ENCODE data around the gene SYNJ1.

The SYNJ1 gene

GRCh38 chr21:32717851-32718316 lies 9.9 kb downstream of the SYNJ1 start:
- Histone ChIP-seq H3K23ac (ENCODE audit: low read length) (no peak overlapping the region), H2BK5ac (ENCODE audit: low read length) (no peak overlapping the region), H3K36me3 (ENCODE audit: control insufficient read depth, insufficient read depth, low read length) (no peaks in the 10 kb centered on the region), H3K4me2 (ENCODE audit: low read length) (no peak overlapping the region), H3K4ac (ENCODE audit: low read depth, low read length) (no peak overlapping the region), H3K79me2 (ENCODE audit: control insufficient read depth, insufficient read depth, low read length) (no peaks in the 10 kb centered on the region), H3K18ac (ENCODE audit: low read length) (no peak overlapping the region), H2AK5ac (ENCODE audit: low read length) (no peak overlapping the region), H2BK15ac (replicated peaks; ENCODE audit: low read depth) (no peak overlapping the region), H3K27ac (ENCODE audit: low read depth, low read length) (no peak overlapping the region), H4K5ac (ENCODE audit: low read length) (no peak overlapping the region), H3K79me1 (ENCODE audit: low read length) (no peaks in the 10 kb centered on the region), H3K9ac (ENCODE audit: low read length) (no peak overlapping the region), H3K4me1 (ENCODE audit: control insufficient read depth, low read depth, low read length) (no peaks in the 10 kb centered on the region), H4K8ac (ENCODE audit: low read depth, low read length) (no peak overlapping the region), H3K27me3 (ENCODE audit: insufficient read depth, low read length, poor library complexity) (no peaks in the 10 kb centered on the region), H3K4me3 (ENCODE audit: low read length) (no peak overlapping the region), H3K56ac (ENCODE audit: low read length) (no peak overlapping the region), H2BK120ac (ENCODE audit: low read depth, low read length) (no peak overlapping the region)
- no CpG with 5 or more reads among the region's 2 CpGs for WGBS (ENCODE audit: extremely low coverage, insufficient coverage, low lambda C conversion rate)
- no peak for DNase-seq

- Histone ChIP-seq H4K8ac (ENCODE audit: low read depth, low read length) (no peak overlapping the region), H3K27ac (ENCODE audit: low read depth, low read length) (no peak overlapping the region), H3K4me2 (ENCODE audit: low read length) (no peak overlapping the region), H3K9ac (ENCODE audit: low read length) (no peak overlapping the region), H3K79me2 (ENCODE audit: control insufficient read depth, insufficient read depth, low read length) (no peaks in the 10 kb centered on the region), H2AK5ac (ENCODE audit: low read length) (no peak overlapping the region), H3K79me1 (ENCODE audit: low read length) (no peaks in the 10 kb centered on the region), H3K4me3 (ENCODE audit: low read length) (no peak overlapping the region), H4K5ac (ENCODE audit: low read length) (no peak overlapping the region), H2BK5ac (ENCODE audit: low read length) (no peak overlapping the region), H3K27me3 (ENCODE audit: insufficient read depth, low read length, poor library complexity) (no peaks in the 10 kb centered on the region), H2BK120ac (ENCODE audit: low read depth, low read length) (no peak overlapping the region), H3K18ac (ENCODE audit: low read length) (no peak overlapping the region), H3K56ac (ENCODE audit: low read length) (no peak overlapping the region), H2BK15ac (replicated peaks; ENCODE audit: low read depth) (no peak overlapping the region), H3K4ac (ENCODE audit: low read depth, low read length) (no peak overlapping the region), H3K4me1 (ENCODE audit: control insufficient read depth, low read depth, low read length) (no peaks in the 10 kb centered on the region), H3K23ac (ENCODE audit: low read length) (no peak overlapping the region), H3K36me3 (ENCODE audit: control insufficient read depth, insufficient read depth, low read length) (no peaks in the 10 kb centered on the region)
- DNase-seq = no peak
- WGBS (ENCODE audit: extremely low coverage, insufficient coverage, low lambda C conversion rate) = no CpG with 5 or more reads among the region's 2 CpGs
These were observed 11.3 kb downstream of the SYNJ1 start for GRCh38 chr21:32716486-32716885.

- Histone ChIP-seq H2BK120ac (ENCODE audit: low read depth, low read length) (no peak overlapping the region), H4K5ac (ENCODE audit: low read length) (no peak overlapping the region), H3K27me3 (ENCODE audit: insufficient read depth, low read length, poor library complexity) (no peaks in the 10 kb centered on the region), H3K4me1 (ENCODE audit: control insufficient read depth, low read depth, low read length) (no peaks in the 10 kb centered on the region), H2AK5ac (ENCODE audit: low read length) (no peak overlapping the region), H3K23ac (ENCODE audit: low read length) (no peak overlapping the region), H3K18ac (ENCODE audit: low read length) (no peak overlapping the region), H3K9ac (ENCODE audit: low read length) (no peak overlapping the region), H3K4ac (ENCODE audit: low read depth, low read length) (no peak overlapping the region), H3K79me2 (ENCODE audit: control insufficient read depth, insufficient read depth, low read length) (no peaks in the 10 kb centered on the region), H3K4me2 (ENCODE audit: low read length) (no peak overlapping the region), H4K8ac (ENCODE audit: low read depth, low read length) (no peak overlapping the region), H2BK15ac (replicated peaks; ENCODE audit: low read depth) (no peak overlapping the region), H3K79me1 (ENCODE audit: low read length) (no peaks in the 10 kb centered on the region), H3K36me3 (ENCODE audit: control insufficient read depth, insufficient read depth, low read length) (no peaks in the 10 kb centered on the region), H3K56ac (ENCODE audit: low read length) (no peak overlapping the region), H2BK5ac (ENCODE audit: low read length) (no peak overlapping the region), H3K4me3 (ENCODE audit: low read length) (no peak overlapping the region), H3K27ac (ENCODE audit: low read depth, low read length) (no peak overlapping the region)
- DNase-seq = no peak
These were observed 14.1 kb downstream of the SYNJ1 start for GRCh38 chr21:32713726-32714125.

GRCh38 chr21:32712641-32713040 lies 15.2 kb downstream of the SYNJ1 start:
- H2BK120ac ChIP-seq (ENCODE audit: low read depth, low read length) = no peak overlapping the region
- no peak overlapping the region for H2BK5ac ChIP-seq (ENCODE audit: low read length)
- no peak overlapping the region for H2AK5ac ChIP-seq (ENCODE audit: low read length)
- no peaks in the 10 kb centered on the region for H3K79me2 ChIP-seq (ENCODE audit: control insufficient read depth, insufficient read depth, low read length)
- H3K9ac ChIP-seq (ENCODE audit: low read length) = no peak overlapping the region
- H4K8ac ChIP-seq (ENCODE audit: low read depth, low read length) = no peak overlapping the region
- H3K4ac ChIP-seq (ENCODE audit: low read depth, low read length) = no peak overlapping the region
- no peak overlapping the region for H3K56ac ChIP-seq (ENCODE audit: low read length)
- no peaks in the 10 kb centered on the region for H3K27me3 ChIP-seq (ENCODE audit: insufficient read depth, low read length, poor library complexity)
- WGBS (ENCODE audit: extremely low coverage, insufficient coverage, low lambda C conversion rate) = no CpG with 5 or more reads among the region's 4 CpGs
- H3K4me3 ChIP-seq (ENCODE audit: low read length) = no peak overlapping the region
- no peak for DNase-seq
- no peak overlapping the region for H4K5ac ChIP-seq (ENCODE audit: low read length)
- H2BK15ac ChIP-seq (replicated peaks; ENCODE audit: low read depth) = no peak overlapping the region
- H3K79me1 ChIP-seq (ENCODE audit: low read length) = no peaks in the 10 kb centered on the region
- H3K23ac ChIP-seq (ENCODE audit: low read length) = no peak overlapping the region
- no peak overlapping the region for H3K4me2 ChIP-seq (ENCODE audit: low read length)
- H3K18ac ChIP-seq (ENCODE audit: low read length) = no peak overlapping the region
- no peaks in the 10 kb centered on the region for H3K36me3 ChIP-seq (ENCODE audit: control insufficient read depth, insufficient read depth, low read length)
- H3K27ac ChIP-seq (ENCODE audit: low read depth, low read length) = no peak overlapping the region
- H3K4me1 ChIP-seq (ENCODE audit: control insufficient read depth, low read depth, low read length) = no peaks in the 10 kb centered on the region

GRCh38 chr21:32712043-32712442 lies 15.8 kb downstream of the SYNJ1 start:
- no peak for DNase-seq
- Histone ChIP-seq H3K4me2 (ENCODE audit: low read length) (no peak overlapping the region), H3K27ac (ENCODE audit: low read depth, low read length) (no peak overlapping the region), H3K23ac (ENCODE audit: low read length) (no peak overlapping the region), H3K36me3 (ENCODE audit: control insufficient read depth, insufficient read depth, low read length) (no peaks in the 10 kb centered on the region), H3K27me3 (ENCODE audit: insufficient read depth, low read length, poor library complexity) (no peaks in the 10 kb centered on the region), H2BK120ac (ENCODE audit: low read depth, low read length) (no peak overlapping the region), H3K56ac (ENCODE audit: low read length) (no peak overlapping the region), H2AK5ac (ENCODE audit: low read length) (no peak overlapping the region), H2BK5ac (ENCODE audit: low read length) (no peak overlapping the region), H4K5ac (ENCODE audit: low read length) (no peak overlapping the region), H4K8ac (ENCODE audit: low read depth, low read length) (no peak overlapping the region), H3K79me2 (ENCODE audit: control insufficient read depth, insufficient read depth, low read length) (no peaks in the 10 kb centered on the region), H3K18ac (ENCODE audit: low read length) (no peak overlapping the region), H3K4me3 (ENCODE audit: low read length) (no peak overlapping the region), H3K9ac (ENCODE audit: low read length) (no peak overlapping the region), H3K4me1 (ENCODE audit: control insufficient read depth, low read depth, low read length) (no peaks in the 10 kb centered on the region), H3K79me1 (ENCODE audit: low read length) (no peaks in the 10 kb centered on the region), H3K4ac (ENCODE audit: low read depth, low read length) (no peak overlapping the region), H2BK15ac (replicated peaks; ENCODE audit: low read depth) (no peak overlapping the region)

GRCh38 chr21:32710987-32711386 lies 16.8 kb downstream of the SYNJ1 start:
- H3K27me3 ChIP-seq (ENCODE audit: insufficient read depth, low read length, poor library complexity) = no peaks in the 10 kb centered on the region
- H3K4ac ChIP-seq (ENCODE audit: low read depth, low read length) = no peak overlapping the region
- H3K27ac ChIP-seq (ENCODE audit: low read depth, low read length) = no peak overlapping the region
- DNase-seq = no peak
- WGBS (ENCODE audit: extremely low coverage, insufficient coverage, low lambda C conversion rate) = no CpG with 5 or more reads among the region's 4 CpGs
- H4K5ac ChIP-seq (ENCODE audit: low read length) = no peak overlapping the region
- no peak overlapping the region for H3K18ac ChIP-seq (ENCODE audit: low read length)
- H3K56ac ChIP-seq (ENCODE audit: low read length) = no peak overlapping the region
- no peaks in the 10 kb centered on the region for H3K36me3 ChIP-seq (ENCODE audit: control insufficient read depth, insufficient read depth, low read length)
- no peak overlapping the region for H2BK15ac ChIP-seq (replicated peaks; ENCODE audit: low read depth)
- no peaks in the 10 kb centered on the region for H3K4me1 ChIP-seq (ENCODE audit: control insufficient read depth, low read depth, low read length)
- H3K79me2 ChIP-seq (ENCODE audit: control insufficient read depth, insufficient read depth, low read length) = no peaks in the 10 kb centered on the region
- no peak overlapping the region for H3K4me2 ChIP-seq (ENCODE audit: low read length)
- no peak overlapping the region for H3K9ac ChIP-seq (ENCODE audit: low read length)
- no peak overlapping the region for H2AK5ac ChIP-seq (ENCODE audit: low read length)
- H2BK120ac ChIP-seq (ENCODE audit: low read depth, low read length) = no peak overlapping the region
- no peak overlapping the region for H3K4me3 ChIP-seq (ENCODE audit: low read length)
- no peak overlapping the region for H2BK5ac ChIP-seq (ENCODE audit: low read length)
- H4K8ac ChIP-seq (ENCODE audit: low read depth, low read length) = no peak overlapping the region
- no peaks in the 10 kb centered on the region for H3K79me1 ChIP-seq (ENCODE audit: low read length)
- H3K23ac ChIP-seq (ENCODE audit: low read length) = no peak overlapping the region

Data from mesendoderm (in vitro differentiated cells).